Thoracic aorta (tissue), 2 donors: ENCODE measurements around the gene CTCF. TPM values are rescaled to one million over a fixed set of nuclear protein-coding genes. Genes with fewer than 3 reads are reported as not detected.

Experiments
- ATAC-seq: fragments of 150-250 bp; one replicate; pipeline ENCODE4 v1.8.0; 2017; ENCODE audit warnings: low read depth; ENCODE audit not compliant: insufficient number of reproducible peaks, low FRiP score
- DNase-seq: peaks from one replicate; pipeline ENCODE4 v3.0.0-alpha.2; 2020; ENCODE audit warnings: low spot score
- H3K27ac ChIP-seq, 2 donors: fragments of 200-600 bp; sonication (generic); 1 replicate in 1 of 2; 2 replicates in 1 of 2; pipeline ENCODE4 v1.5.1; 2016; ENCODE audit warnings: mild to moderate bottlenecking in 2 of 2, moderate library complexity in 2 of 2
- H3K27me3 ChIP-seq: fragments of 200-600 bp; sonication (generic); replicated peaks from 2 replicates; pipeline ENCODE4 v1.6.0; 2016; ENCODE audit warnings: mild to moderate bottlenecking; ENCODE audit not compliant: insufficient read depth
- H3K36me3 ChIP-seq: fragments of 200-600 bp; sonication (generic); one replicate; pipeline ENCODE4 v1.5.1; 2016
- H3K4me1 ChIP-seq, 2 donors: fragments of 200-600 bp; sonication (generic); 1 replicate in 1 of 2; 2 replicates in 1 of 2; pipeline versions ENCODE4 v1.5.1 to v1.6.0; 2016; ENCODE audit warnings: low read depth in 2 of 2, mild to moderate bottlenecking in 1 of 2; ENCODE audit not compliant: control insufficient read depth in 1 of 2
- H3K4me3 ChIP-seq: fragments of 200-600 bp; sonication (generic); 2 replicates; pipeline ENCODE4 v1.5.1; 2016; ENCODE audit warnings: mild to moderate bottlenecking
- H3K9me3 ChIP-seq: fragments of 200-600 bp; sonication (generic); 2 replicates; pipeline ENCODE4 v1.5.1; 2016
- CTCF ChIP-seq: fragments of 200-600 bp; sonication (generic); IDR thresholded peaks from one replicate; pipeline ENCODE4 v1.5.1; 2019; ENCODE audit warnings: antibody characterized with exemption
- total RNA-seq, 2 donors: library from RNA; depleted of rRNA; stranded (reverse); fragments of >200 nt; gene quantifications; one replicate each; pipeline versions ENCODE4 v1.1.0 to v1.2.3, GENCODE V29; 2016

Gene CTCF
- total RNA-seq, 2 donors from 2014 or later: 23.0 to 26.7 TPM

- no peak overlapping the region for H3K27ac ChIP-seq
- TF ChIP-seq CTCF: no peak
- peaks cover 64% of the 10 kb centered on the region for H3K36me3 ChIP-seq
- no peaks in the 10 kb centered on the region for H3K27me3 ChIP-seq
- no peak overlapping the region for H3K4me3 ChIP-seq
- ATAC-seq (no peak), DNase-seq (no peak)
- no peaks in the 10 kb centered on the region for H3K9me3 ChIP-seq
- H3K4me1 ChIP-seq: peaks cover 2 to 22% of the 10 kb centered on the region in 2 donors
Observed at GRCh38 chr16:67543036-67543435, 19.3 kb upstream of the CTCF start.

GRCh38 chr16:67543582-67543981 lies 18.7 kb upstream of the CTCF start:
- Histone ChIP-seq H3K27ac (no peak overlapping the region), H3K36me3 (peaks cover 64% of the 10 kb centered on the region), H3K9me3 (no peaks in the 10 kb centered on the region), H3K27me3 (no peaks in the 10 kb centered on the region), H3K4me3 (no peak overlapping the region), H3K4me1 (peaks cover under 1 to 17% of the 10 kb centered on the region in 2 donors)
- TF ChIP-seq CTCF: no peak
- DNase-seq (no peak), ATAC-seq (no peak)

GRCh38 chr16:67544329-67544841 lies 17.9 kb upstream of the CTCF start:
- DNase-seq: no peak
- Histone ChIP-seq H3K36me3 (peaks cover 64% of the 10 kb centered on the region), H3K4me1 (peaks cover 0 to 9% of the 10 kb centered on the region in 2 donors), H3K9me3 (no peaks in the 10 kb centered on the region), H3K27me3 (no peaks in the 10 kb centered on the region), H3K4me3 (no peak overlapping the region), H3K27ac (no peak overlapping the region)
- ATAC-seq: no peak
- TF ChIP-seq CTCF: no peak

GRCh38 chr16:67544844-67545664 lies 17.3 kb upstream of the CTCF start:
- no peak for TF ChIP-seq CTCF
- H3K27ac ChIP-seq: no peak overlapping the region
- no peak for DNase-seq
- H3K27me3 ChIP-seq: no peaks in the 10 kb centered on the region
- H3K4me1 ChIP-seq: peaks cover 0 to 9% of the 10 kb centered on the region in 2 donors
- no peak for ATAC-seq
- peaks cover 61% of the 10 kb centered on the region for H3K36me3 ChIP-seq
- H3K9me3 ChIP-seq: no peaks in the 10 kb centered on the region
- no peak overlapping the region for H3K4me3 ChIP-seq

- Histone ChIP-seq H3K27ac (no peak overlapping the region), H3K4me1 (peaks cover 0 to 9% of the 10 kb centered on the region in 2 donors), H3K4me3 (no peak overlapping the region), H3K9me3 (no peaks in the 10 kb centered on the region), H3K36me3 (peaks cover 56% of the 10 kb centered on the region), H3K27me3 (no peaks in the 10 kb centered on the region)
- DNase-seq (no peak), ATAC-seq (no peak)
- TF ChIP-seq CTCF: no peak
Observed at GRCh38 chr16:67545665-67546024, 16.7 kb upstream of the CTCF start.
